Activated B cell treated with CpG ODN at 0.5 μM for 24 hours (primary cell): Measurements from ENCODE around the gene VAV1. TPM values are rescaled to one million over a fixed set of nuclear protein-coding genes. Genes with fewer than 3 reads are reported as not detected.

Source experiments
- ATAC-seq: fragments of 200-7000 bp; cut with Tn5 transposase; one replicate; pipeline ENCODE4 v1.10.0; 2021; ENCODE audit warnings: low read depth, mild to moderate bottlenecking, moderate library complexity
- CTCF ChIA-PET: fragments of 350-600 bp; sonication (Branson Sonifier 250); formaldehyde crosslinking; loops from one replicate; lab custom pipeline; 2021; ENCODE audit warnings: antibody characterized with exemption; lab: Charles Lee
- POLR2A ChIA-PET: fragments of 350-600 bp; sonication (Branson Sonifier 250); formaldehyde crosslinking; loops from one replicate; lab custom pipeline; 2021; ENCODE audit warnings: antibody characterized with exemption; lab: Charles Lee
- DNase-seq: peaks from one replicate; pipeline ENCODE4 v3.0.0; 2022
- H3K27ac Mint-ChIP-seq: one replicate; pipeline ENCODE4 v1.8.0; 2020; ENCODE audit warnings: mixed read lengths
- H3K27me3 Mint-ChIP-seq: one replicate; pipeline ENCODE4 v1.8.0; 2021; ENCODE audit warnings: mixed read lengths
- H3K36me3 Mint-ChIP-seq: one replicate; pipeline ENCODE4 v1.8.0; 2021; ENCODE audit warnings: low read depth, mixed read lengths
- H3K4me1 Mint-ChIP-seq: one replicate; pipeline ENCODE4 v1.8.0; 2021; ENCODE audit warnings: mixed read lengths
- H3K4me3 Mint-ChIP-seq: one replicate; pipeline ENCODE4 v1.8.0; 2020; ENCODE audit warnings: mild to moderate bottlenecking, mixed read lengths
- H3K9me3 Mint-ChIP-seq: one replicate; pipeline ENCODE4 v1.8.0; 2020; ENCODE audit warnings: mixed read lengths
- intact Hi-C: fragments of 100-400 bp; cut with micrococcal nuclease; formaldehyde crosslinking; loops from one replicate; pipeline ENCODE4 v1.15.1; 2024
- total RNA-seq: library from RNA; stranded (reverse); gene quantifications from 2 replicates; pipeline ENCODE4 v1.2.3, GENCODE V29; 2022
- TF ChIP-seq, protein P1 (sequence below): fragments of 200-600 bp; IDR thresholded peaks from one replicate; pipeline ENCODE4 v1.8.0; 2022; ENCODE audit warnings: antibody characterized with exemption, mild to moderate bottlenecking

The VAV1 gene
- total RNA-seq, 1 donor from 2014 or later: 121 TPM

DNA sequence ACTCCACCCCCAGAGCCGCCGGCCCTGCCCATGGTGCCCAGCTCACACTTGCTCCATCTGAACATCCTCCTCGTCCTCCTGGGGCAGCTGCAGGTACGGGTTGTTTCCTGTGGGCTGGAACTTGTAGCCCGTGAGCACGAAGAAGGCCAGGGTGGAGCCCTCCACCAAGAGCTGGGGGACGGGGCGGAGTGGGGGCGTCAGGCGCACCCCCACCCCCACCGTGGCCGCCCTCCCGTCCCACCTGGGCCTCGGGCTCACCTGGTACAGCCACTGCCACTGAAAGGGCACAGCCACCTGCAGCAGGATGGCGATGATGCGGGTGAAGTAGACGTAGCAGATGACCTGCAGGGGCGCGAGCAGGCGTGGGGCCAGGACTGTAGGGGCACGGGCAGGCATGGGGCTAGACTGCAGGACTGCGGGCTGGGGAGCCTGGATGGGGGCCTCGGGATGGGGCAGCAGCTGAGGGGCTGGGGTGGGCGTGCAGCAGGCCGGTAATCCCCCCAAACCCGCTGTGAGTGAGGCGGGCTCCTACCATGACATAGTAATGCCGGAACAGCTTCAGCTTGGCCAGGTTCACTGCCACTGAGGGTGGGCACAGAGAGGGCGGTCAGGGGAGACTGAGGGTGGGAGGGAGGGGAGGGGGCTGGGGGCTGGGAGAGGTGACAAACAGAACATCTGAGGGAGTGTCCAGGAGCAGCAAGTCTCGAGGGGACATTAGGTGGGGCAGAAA, 41.4 kb upstream of the VAV1 start:
- intact Hi-C loops: no loop called here
- CTCF ChIA-PET: no interaction called here
- no peak overlapping the region for H3K4me3 Mint-ChIP-seq
- no peaks in the 10 kb centered on the region for H3K27me3 Mint-ChIP-seq
- DNase-seq (no peak), ATAC-seq (no peak)
- no peak overlapping the region for H3K27ac Mint-ChIP-seq
- peaks cover 34% of the 10 kb centered on the region for H3K36me3 Mint-ChIP-seq
- no peaks in the 10 kb centered on the region for H3K9me3 Mint-ChIP-seq
- peaks cover 27% of the 10 kb centered on the region for H3K4me1 Mint-ChIP-seq
- POLR2A ChIA-PET: no interaction called here
- TF ChIP-seq, protein P1, sequence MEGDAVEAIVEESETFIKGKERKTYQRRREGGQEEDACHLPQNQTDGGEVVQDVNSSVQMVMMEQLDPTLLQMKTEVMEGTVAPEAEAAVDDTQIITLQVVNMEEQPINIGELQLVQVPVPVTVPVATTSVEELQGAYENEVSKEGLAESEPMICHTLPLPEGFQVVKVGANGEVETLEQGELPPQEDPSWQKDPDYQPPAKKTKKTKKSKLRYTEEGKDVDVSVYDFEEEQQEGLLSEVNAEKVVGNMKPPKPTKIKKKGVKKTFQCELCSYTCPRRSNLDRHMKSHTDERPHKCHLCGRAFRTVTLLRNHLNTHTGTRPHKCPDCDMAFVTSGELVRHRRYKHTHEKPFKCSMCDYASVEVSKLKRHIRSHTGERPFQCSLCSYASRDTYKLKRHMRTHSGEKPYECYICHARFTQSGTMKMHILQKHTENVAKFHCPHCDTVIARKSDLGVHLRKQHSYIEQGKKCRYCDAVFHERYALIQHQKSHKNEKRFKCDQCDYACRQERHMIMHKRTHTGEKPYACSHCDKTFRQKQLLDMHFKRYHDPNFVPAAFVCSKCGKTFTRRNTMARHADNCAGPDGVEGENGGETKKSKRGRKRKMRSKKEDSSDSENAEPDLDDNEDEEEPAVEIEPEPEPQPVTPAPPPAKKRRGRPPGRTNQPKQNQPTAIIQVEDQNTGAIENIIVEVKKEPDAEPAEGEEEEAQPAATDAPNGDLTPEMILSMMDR: no peak

DNA sequence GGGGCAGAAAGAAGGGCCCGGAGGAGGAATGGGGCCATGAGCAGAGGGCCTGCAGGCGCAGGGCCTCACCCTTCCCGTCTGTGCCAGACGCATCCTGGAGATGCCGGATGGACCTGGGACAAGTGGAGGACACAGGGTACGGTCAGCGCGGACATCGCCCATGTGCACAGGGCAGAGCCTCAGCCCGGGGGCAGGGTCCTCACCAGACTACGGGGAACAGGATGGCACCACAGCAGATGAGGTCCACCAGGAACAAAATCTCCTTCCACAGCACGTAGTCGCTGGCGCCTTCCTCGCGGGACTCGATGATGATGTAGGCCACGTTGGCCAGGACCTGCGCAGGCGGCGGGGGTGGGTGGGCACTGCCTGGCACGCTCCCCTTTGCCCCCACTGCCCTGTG, 40.7 kb upstream of the VAV1 start:
- Mint-ChIP-seq H3K27me3 (no peaks in the 10 kb centered on the region), H3K9me3 (no peaks in the 10 kb centered on the region), H3K36me3 (peaks cover 37% of the 10 kb centered on the region), H3K4me1 (peaks cover 31% of the 10 kb centered on the region), H3K27ac (no peak overlapping the region), H3K4me3 (no peak overlapping the region)
- TF ChIP-seq, protein P1: no peak
- ChIA-PET POLR2A (no interaction called here), CTCF (no interaction called here)
- intact Hi-C loops: no loop called here
- ATAC-seq (no peak), DNase-seq (no peak)

DNA sequence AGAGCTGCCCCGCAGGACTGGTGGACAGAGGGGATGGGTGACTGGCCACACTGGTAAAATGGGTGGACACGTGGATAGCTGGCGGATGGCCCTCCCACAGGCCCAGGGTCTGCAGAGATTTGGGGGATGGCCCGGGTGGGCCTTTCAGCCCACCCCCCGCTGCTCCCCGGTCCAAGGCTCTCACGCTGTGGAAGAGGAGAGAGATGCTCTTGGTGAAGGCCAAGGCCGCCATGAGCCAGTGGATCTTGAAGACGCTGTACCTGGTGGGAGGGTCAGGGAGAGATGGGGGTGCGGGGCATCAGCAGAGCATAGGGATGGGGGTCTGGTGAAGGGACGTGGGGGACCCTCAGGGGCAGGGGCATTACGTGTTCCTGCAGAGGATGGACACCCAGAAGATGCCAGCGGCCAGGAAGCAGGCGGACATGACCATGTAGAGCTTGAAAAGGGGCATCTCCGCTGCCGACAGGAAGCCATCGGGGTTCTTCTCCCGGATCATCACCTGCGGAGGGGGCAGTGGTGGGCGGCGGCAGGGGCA, 39.6 kb upstream of the VAV1 start:
- no peak for ATAC-seq
- intact Hi-C loops: no loop called here
- H3K4me3 Mint-ChIP-seq: no peak overlapping the region
- ChIA-PET CTCF (interaction anchor here (1.3 kb wide), 1 partner anchor 215 kb away, joined by 5 read pairs; no protein-coding TSS in a partner anchor), POLR2A (no interaction called here)
- no peaks in the 10 kb centered on the region for H3K27me3 Mint-ChIP-seq
- peaks cover 32% of the 10 kb centered on the region for H3K4me1 Mint-ChIP-seq
- no peak for DNase-seq
- TF ChIP-seq, protein P1: no peak
- no peak overlapping the region for H3K27ac Mint-ChIP-seq
- peaks cover 37% of the 10 kb centered on the region for H3K36me3 Mint-ChIP-seq
- H3K9me3 Mint-ChIP-seq: no peaks in the 10 kb centered on the region

DNA sequence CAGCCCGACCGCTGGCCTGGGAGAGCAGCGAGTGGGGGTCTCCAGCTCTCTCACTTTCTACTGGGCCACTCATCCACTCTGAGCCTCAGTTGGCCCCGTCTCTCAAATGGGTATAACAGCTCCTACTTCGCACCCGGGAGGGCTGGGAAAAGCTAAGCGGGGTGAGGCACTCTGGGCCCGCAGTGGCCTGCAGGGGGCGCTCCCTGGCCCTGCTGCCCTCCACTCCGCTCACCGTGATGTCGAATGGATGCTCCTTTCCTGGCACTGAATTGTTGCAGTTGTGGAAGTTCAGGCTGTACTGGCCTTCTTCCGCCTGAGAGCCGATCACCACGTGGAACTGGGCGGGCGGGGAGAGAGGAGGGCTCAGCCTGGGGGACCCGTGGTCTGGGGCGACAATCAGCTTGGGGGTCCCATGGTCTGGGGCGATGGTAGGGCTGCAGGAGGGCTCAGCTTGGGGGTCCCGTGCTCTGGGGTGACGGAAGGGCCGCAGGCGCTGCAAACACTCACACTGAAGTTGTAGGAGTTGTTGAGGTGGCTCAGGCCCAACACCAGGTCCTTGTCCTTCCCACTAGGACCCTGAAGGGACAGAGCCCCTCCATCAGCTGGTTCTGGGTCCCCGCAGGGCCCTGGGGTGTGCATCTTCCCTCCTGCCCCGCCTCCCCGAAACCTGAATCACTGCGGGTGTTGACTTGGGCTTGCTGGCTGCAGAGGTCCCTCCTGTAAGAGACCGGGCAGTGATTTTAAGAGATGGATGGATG, 39.0 kb upstream of the VAV1 start:
- intact Hi-C loops: no loop called here
- POLR2A ChIA-PET: no interaction called here
- H3K9me3 Mint-ChIP-seq: no peaks in the 10 kb centered on the region
- H3K4me1 Mint-ChIP-seq: peaks cover 33% of the 10 kb centered on the region
- no peaks in the 10 kb centered on the region for H3K27me3 Mint-ChIP-seq
- no peak for DNase-seq
- CTCF ChIA-PET: interaction anchor here (1.3 kb wide), 1 partner anchor 216 kb away, joined by 5 read pairs; no protein-coding TSS in a partner anchor
- H3K4me3 Mint-ChIP-seq: no peak overlapping the region
- H3K27ac Mint-ChIP-seq: no peak overlapping the region
- no peak for ATAC-seq
- H3K36me3 Mint-ChIP-seq: peaks cover 37% of the 10 kb centered on the region
- TF ChIP-seq, protein P1: no peak
